GM12878 (cell line): Measurements from ENCODE around the gene OTOGL. TPM values are rescaled to one million over a fixed set of nuclear protein-coding genes. Genes with fewer than 3 reads are reported as not detected.

Source experiments
- ATAC-seq: fragments of 200-7000 bp; cut with Tn5 transposase; 3 replicates; pipeline ENCODE4 v1.9.1; 2020; ENCODE audit warnings: mild to moderate bottlenecking, moderate library complexity
- BruUV-seq: library from RNA; stranded (reverse); fragments of 400-500 nt; replicated peaks from 2 replicates; lab custom pipeline; 2021; lab: Mats Ljungman, UMichigan
- CTCF ChIA-PET: fragments of 300-600 bp; sonication (Branson Sonifier 250); formaldehyde crosslinking; extraction: SDS; loops from one replicate; lab custom pipeline; 2021; ENCODE audit warnings: inconsistent platforms; lab: Yijun Ruan, JAX
- POLR2A ChIA-PET: fragments of 350-600 bp; formaldehyde crosslinking; extraction: SDS; loops from one replicate; lab custom pipeline; 2021; ENCODE audit warnings: inconsistent platforms; lab: Charles Lee
- RAD21 ChIA-PET: fragments of 300-600 bp; sonication (Branson Sonifier 250); formaldehyde crosslinking; loops from one replicate; lab custom pipeline; 2023; ENCODE audit warnings: antibody characterized with exemption; ENCODE audit not compliant: unreplicated experiment; lab: Charles Lee
- SMC1A ChIA-PET: fragments of 300-600 bp; sonication (Branson Sonifier 250); formaldehyde crosslinking; loops from one replicate; lab custom pipeline; 2023; ENCODE audit not compliant: unreplicated experiment, uncharacterized antibody; lab: Charles Lee
- DNase-seq: peaks from one replicate; pipeline ENCODE4 v3.0.0-alpha.2; 2011; ENCODE audit warnings: low read depth, low spot score
- FAIRE-seq: peaks from 3 replicates; lab custom pipeline; 2011; peaks lifted over from hg19 to GRCh38; lab: Jason Lieb, UNC
- H2AFZ ChIP-seq: 2 replicates; pipeline ENCODE4 v1.6.0; 2011; ENCODE audit warnings: low read depth, low read length, control low read depth; ENCODE audit not compliant: control insufficient read depth
- H3K27ac ChIP-seq: 2 replicates; pipeline ENCODE4 v1.5.1; 2011; ENCODE audit warnings: control low read depth; ENCODE audit not compliant: control insufficient read depth, insufficient read depth
- H3K27me3 ChIP-seq, 2 experiments: replicated peaks in 1 of 2; 2 replicates each; pipeline versions ENCODE4 v1.6.0 to v1.6.1; 2011; ENCODE audit warnings: low read length in 1 of 2; ENCODE audit not compliant: control insufficient read depth in 2 of 2, insufficient read depth in 2 of 2
- H3K36me3 ChIP-seq, 2 experiments: 2 replicates each; pipeline ENCODE4 v1.5.1; 2011; ENCODE audit warnings: low read length in 1 of 2; ENCODE audit not compliant: control insufficient read depth in 2 of 2, insufficient read depth in 2 of 2
- H3K4me1 ChIP-seq: 2 replicates; pipeline ENCODE4 v1.6.1; 2011; ENCODE audit warnings: mild to moderate bottlenecking, low read length, moderate library complexity, mixed read lengths; ENCODE audit not compliant: control insufficient read depth, insufficient read depth
- H3K4me2 ChIP-seq: 2 replicates; pipeline ENCODE4 v1.6.0; 2011; ENCODE audit warnings: control low read depth; ENCODE audit not compliant: control insufficient read depth, insufficient read depth
- H3K4me3 ChIP-seq: fragments of 200-600 bp; sonication (generic); 2 replicates; pipeline ENCODE4 v1.5.1; 2016
- H3K79me2 ChIP-seq: 2 replicates; pipeline ENCODE4 v1.6.0; 2011; ENCODE audit warnings: low read length; ENCODE audit not compliant: control insufficient read depth, insufficient read depth
- H3K9ac ChIP-seq: 2 replicates; pipeline ENCODE4 v1.8.0; 2011; ENCODE audit warnings: low read length, control low read depth, mixed read lengths; ENCODE audit not compliant: control insufficient read depth, insufficient read depth
- H3K9me3 ChIP-seq: replicated peaks from 3 replicates; pipeline ENCODE4 v1.5.1; 2011; ENCODE audit warnings: mild to moderate bottlenecking, low read length; ENCODE audit not compliant: control insufficient read depth, insufficient read depth
- H4K20me1 ChIP-seq: 2 replicates; pipeline ENCODE4 v1.6.0; 2011; ENCODE audit not compliant: control insufficient read depth, insufficient read depth
- ATF7 ChIP-seq: fragments of 450-650 bp; IDR thresholded peaks from 2 replicates; pipeline ENCODE4 v1.6.1; 2016; ENCODE audit warnings: low read depth, mild to moderate bottlenecking
- BRCA1 ChIP-seq: IDR thresholded peaks from 2 replicates; pipeline ENCODE4 v1.6.1; 2011; ENCODE audit warnings: low read depth, low read length, improper control_type of control experiment
- CHD2 ChIP-seq: IDR thresholded peaks from 2 replicates; pipeline ENCODE4 v1.6.1; 2011; ENCODE audit warnings: low read depth, low read length, improper control_type of control experiment, borderline replicate concordance
- CREB1 ChIP-seq: IDR thresholded peaks from 2 replicates; pipeline ENCODE4 v1.6.1; 2012; ENCODE audit warnings: low read depth, mild to moderate bottlenecking, inconsistent platforms
- ELK1 ChIP-seq: IDR thresholded peaks from 2 replicates; pipeline ENCODE4 v1.6.1; 2012; ENCODE audit warnings: low read depth, low read length, improper control_type of control experiment
- ESRRA ChIP-seq: IDR thresholded peaks from 2 replicates; pipeline ENCODE4 v1.6.1; 2012; ENCODE audit warnings: mild to moderate bottlenecking, low read length, improper control_type of control experiment
- GABPA ChIP-seq: IDR thresholded peaks from 2 replicates; pipeline ENCODE4 v1.6.1; 2014; ENCODE audit warnings: antibody characterized with exemption, low read depth, mild to moderate bottlenecking, inconsistent platforms
- IRF4 ChIP-seq: IDR thresholded peaks from 2 replicates; pipeline ENCODE4 v1.6.1; 2011; ENCODE audit warnings: low read depth, low read length
- MEF2A ChIP-seq: IDR thresholded peaks from 2 replicates; pipeline ENCODE4 v1.6.1; 2011; ENCODE audit warnings: low read depth, mild to moderate bottlenecking, low read length, moderate library complexity; ENCODE audit not compliant: insufficient read depth
- NFXL1 ChIP-seq: fragments of 450-650 bp; IDR thresholded peaks from 2 replicates; pipeline ENCODE4 v1.6.1; 2017; ENCODE audit warnings: antibody characterized with exemption, mild to moderate bottlenecking, borderline replicate concordance
- NRF1 ChIP-seq: conservative IDR thresholded peaks from 2 replicates; pipeline ENCODE4 v1.6.1; 2011; ENCODE audit warnings: mild to moderate bottlenecking, low read depth, low read length, improper control_type of control experiment
- POLR2A ChIP-seq: IDR thresholded peaks from 2 replicates; pipeline ENCODE4 v1.6.1; 2011; ENCODE audit warnings: low read depth, mild to moderate bottlenecking, low read length
- RAD51 ChIP-seq: fragments of 450-650 bp; IDR thresholded peaks from 2 replicates; pipeline ENCODE4 v1.6.1; 2016; ENCODE audit warnings: moderate library complexity, mild to moderate bottlenecking, inconsistent platforms
- SKIL ChIP-seq: fragments of 450-650 bp; IDR thresholded peaks from 2 replicates; pipeline ENCODE4 v1.6.1; 2017; ENCODE audit warnings: mild to moderate bottlenecking, low read depth, inconsistent platforms; ENCODE audit not compliant: poor library complexity, severe bottlenecking
- SMAD1 ChIP-seq: fragments of 450-650 bp; IDR thresholded peaks from 2 replicates; pipeline ENCODE4 v1.6.1; 2018; ENCODE audit warnings: mild to moderate bottlenecking, low read depth; ENCODE audit not compliant: partially characterized antibody
- STAT1 ChIP-seq: fragments of 450-650 bp; conservative IDR thresholded peaks from 2 replicates; pipeline ENCODE4 v1.6.1; 2014; ENCODE audit warnings: antibody characterized with exemption, mild to moderate bottlenecking
- WGBS: methylation state at CpG from one replicate; pipeline ENCODE4 v1.1.6; 2016; ENCODE audit warnings: low lambda C conversion rate; ENCODE audit not compliant: insufficient replicate concordance, insufficient coverage; ENCODE audit errors: missing lambda C conversion rate; 5-methylcytosine and 5-hydroxymethylcytosine counted together
- in situ Hi-C: fragments of 300-500 bp; cut with MboI; formaldehyde crosslinking; loops from 9 replicates; pipeline ENCODE4 v1.14.3; 2018; ENCODE audit warnings: mixed read lengths
- intact Hi-C: fragments of 100-400 bp; cut with micrococcal nuclease; formaldehyde crosslinking; loops from one replicate; pipeline ENCODE4 v1.14.2; 2022; ENCODE audit not compliant: unreplicated experiment
- polyA plus RNA-seq, 11 experiments: library from polyadenylated mRNA; depleted of rRNA in 4 of 11; unstranded in 6 of 11; stranded (reverse) in 5 of 11; fragments of >200 nt; fragmentation: Nextera tagmentation in 4 of 11; fragmentation: Illumina TruSeq in 1 of 11; extraction: Ambion mirVana in 4 of 11; extraction: Trizol in 1 of 11; gene quantifications; 1 replicate in 1 of 11; 2 replicates in 10 of 11; pipeline versions ENCODE4 v1.2.1 to v1.2.3, GENCODE V29; 2011 to 2016; ENCODE audit warnings: inconsistent platforms in 2 of 11, missing spikeins in 2 of 11, low read depth in 1 of 11
- total RNA-seq, 4 experiments: library from RNA; depleted of rRNA in 3 of 4; stranded (reverse); fragments of >200 nt in 3 of 4; fragmentation: Illumina TruSeq in 1 of 4; extraction: Trizol in 1 of 4; gene quantifications; 2 replicates each; pipeline versions ENCODE4 v1.2.1 to v1.2.3, GENCODE V29; 2013 to 2021

OTOGL gene
- total and polyA plus RNA-seq, 10 of the 15 experiments (the other 5 are each of a cell fraction or from before 2014, with no cell fraction given) = 0.04 to 3.7 (median 0.27) TPM

- TF ChIP-seq RAD51 (no peak), NRF1 (no peak), STAT1 (no peak), GABPA (no peak), POLR2A (no peak), BRCA1 (no peak)
These were observed 220.9 kb downstream of the OTOGL start (continued) for GRCh38 chr12:80320121-80320678.

GRCh38 chr12:80321653-80322052 lies 222.3 kb downstream of the OTOGL start:
- in situ Hi-C loops (no loop called here), intact Hi-C loops (no loop called here)
- ATAC-seq (no peak), FAIRE-seq (no peak), DNase-seq (no peak)
- TF ChIP-seq SMAD1 = no peak
- no peak for TF ChIP-seq ELK1
- no peak for TF ChIP-seq ESRRA
- TF ChIP-seq IRF4 = no peak
- no peak for TF ChIP-seq CHD2
- no peak for TF ChIP-seq MEF2A
- no peak for TF ChIP-seq CREB1
- no peak for TF ChIP-seq ATF7
- no peak for TF ChIP-seq SKIL
- no peak for TF ChIP-seq NFXL1
- ChIA-PET POLR2A (no interaction called here), SMC1A (no interaction called here), RAD21 (no interaction called here), CTCF (interaction anchor here (1.2 to 1.3 kb wide), 3 partner anchors 9 to 51 kb away, joined by 3 to 7 read pairs (median 3); no protein-coding TSS in a partner anchor)
- Histone ChIP-seq H3K27ac (no peak overlapping the region), H3K36me3 (no peaks in the 10 kb centered on the region), H3K9ac (no peak overlapping the region), H2AFZ (no peak overlapping the region), H3K27me3 (no peaks in the 10 kb centered on the region), H3K4me2 (no peak overlapping the region), H3K9me3 (no peaks in the 10 kb centered on the region), H3K79me2 (no peaks in the 10 kb centered on the region), H4K20me1 (no peaks in the 10 kb centered on the region), H3K4me1 (no peaks in the 10 kb centered on the region), H3K4me3 (no peak overlapping the region)
- BruUV-seq = no TSS peak
- 20% methylated on average over 2 of the region's 2 CpGs for WGBS
